HepG2 (cell line): Measurements from ENCODE around the gene RHBDD3. TPM values are rescaled to one million over a fixed set of nuclear protein-coding genes. Genes with fewer than 3 reads are reported as not detected.

ENCODE experiments used
- BCL3 ChIP-seq: sonication (generic); formaldehyde crosslinking; IDR thresholded peaks from 2 replicates; pipeline ENCODE4 v1.5.1; 2020; ENCODE audit warnings: mild to moderate bottlenecking, missing genetic modification reagents, moderate library complexity
- CENPBD1 ChIP-seq: sonication (generic); formaldehyde crosslinking; IDR thresholded peaks from 2 replicates; pipeline ENCODE4 v1.8.0; 2022; ENCODE audit warnings: missing genetic modification reagents, low read depth, mild to moderate bottlenecking, borderline replicate concordance
- CREB3 ChIP-seq: sonication (generic); formaldehyde crosslinking; IDR thresholded peaks from 2 replicates; pipeline ENCODE4 v1.5.0; 2020; ENCODE audit warnings: missing genetic modification reagents
- ERF ChIP-seq: IDR thresholded peaks from 2 replicates; pipeline ENCODE4 v1.6.1; 2018; ENCODE audit warnings: missing biosample characterization, missing genetic modification reagents
- GABPA ChIP-seq, 2 experiments: IDR thresholded peaks; 2 replicates each; pipeline ENCODE4 v1.6.1; 2011 to 2016; ENCODE audit warnings: low read depth in 2 of 2, low read length in 1 of 2, missing biosample characterization in 1 of 2, missing genetic modification characterization in 1 of 2
- GMEB1 ChIP-seq: sonication (generic); formaldehyde crosslinking; IDR thresholded peaks from 2 replicates; pipeline ENCODE4 v1.5.1; 2020; ENCODE audit warnings: missing genetic modification reagents, mild to moderate bottlenecking, borderline replicate concordance
- PCBP1 ChIP-seq: fragments of 200-400 bp; formaldehyde crosslinking; IDR thresholded peaks from 2 replicates; pipeline ENCODE4 v1.6.1; 2017; ENCODE audit warnings: mild to moderate bottlenecking, low read depth, low read length, borderline replicate concordance
- RFX1 ChIP-seq: fragments of 450-650 bp; IDR thresholded peaks from 2 replicates; pipeline ENCODE4 v1.6.1; 2017
- SALL1 ChIP-seq: sonication (generic); formaldehyde crosslinking; IDR thresholded peaks from 2 replicates; pipeline ENCODE4 v1.8.0; 2022; ENCODE audit warnings: mild to moderate bottlenecking, missing genetic modification reagents
- ZBTB40 ChIP-seq, 2 experiments: fragments of 450-650 bp in 1 of 2; sonication (generic) in 1 of 2; formaldehyde crosslinking in 1 of 2; IDR thresholded peaks; 2 replicates each; pipeline versions ENCODE4 v1.6.1 to v1.8.0; 2016 to 2022; ENCODE audit warnings: antibody characterized with exemption in 1 of 2, mild to moderate bottlenecking in 1 of 2, missing genetic modification reagents in 1 of 2
- ZC3H13 ChIP-seq: sonication (generic); formaldehyde crosslinking; IDR thresholded peaks from 2 replicates; pipeline ENCODE4 v1.8.1; 2023; ENCODE audit warnings: mild to moderate bottlenecking, missing genetic modification reagents, moderate library complexity
- ZNF33A ChIP-seq: sonication (generic); formaldehyde crosslinking; IDR thresholded peaks from 2 replicates; pipeline ENCODE4 v1.5.1; 2020; ENCODE audit warnings: missing genetic modification reagents, mild to moderate bottlenecking, moderate library complexity, borderline replicate concordance
- ZNF451 ChIP-seq: sonication (generic); formaldehyde crosslinking; IDR thresholded peaks from 2 replicates; pipeline ENCODE4 v1.5.0; 2020; ENCODE audit warnings: mild to moderate bottlenecking, missing genetic modification reagents
- polyA plus RNA-seq, 8 experiments: library from polyadenylated mRNA; depleted of rRNA in 3 of 8; stranded (reverse) in 7 of 8; unstranded in 1 of 8; fragments of >200 nt; fragmentation: Illumina TruSeq in 4 of 8; extraction: Trizol in 4 of 8; gene quantifications; 2 replicates each; pipeline versions ENCODE4 v1.2.1 to v1.2.3, GENCODE V29; 2011 to 2016; ENCODE audit warnings: low read depth in 4 of 8, missing spikeins in 1 of 8, mixed read lengths in 1 of 8; ENCODE audit not compliant: insufficient read depth in 1 of 8
- total RNA-seq, 5 experiments: library from RNA; depleted of rRNA; stranded (reverse); fragments of >200 nt; fragmentation: Illumina TruSeq; extraction: Trizol; gene quantifications; 2 replicates each; pipeline ENCODE4 v1.2.3, GENCODE V29; 2016; ENCODE audit warnings: low read depth in 1 of 5

The RHBDD3 gene
- total and polyA plus RNA-seq, 2 of the 13 experiments (the other 11 are each of a cell fraction or from before 2014, with no cell fraction given): 12.1 to 26.7 TPM

- TF ChIP-seq ZBTB40 (IDR thresholded peaks at IDR 0.05): no peak
- TF ChIP-seq ZBTB40 (CRISPR knock-in tag; IDR thresholded peaks at IDR 0.05): no peak
- TF ChIP-seq ZNF33A (CRISPR knock-in tag): no peak
- no peak for TF ChIP-seq GMEB1
- TF ChIP-seq BCL3 (CRISPR knock-in tag): peak; percentile 64; the same call in 1 of the 2 replicates
- TF ChIP-seq RFX1: no peak
- no peak for TF ChIP-seq GABPA (IDR thresholded peaks at IDR 0.05; ENCODE audit: low read depth, low read length)
- TF ChIP-seq GABPA (CRISPR knock-in tag; IDR thresholded peaks at IDR 0.05; ENCODE audit: low read depth): no peak
- no peak for TF ChIP-seq ERF
- no peak for TF ChIP-seq CENPBD1 (CRISPR knock-in tag)
- TF ChIP-seq ZC3H13 (CRISPR knock-in tag): no peak
- TF ChIP-seq PCBP1: no peak
- no peak for TF ChIP-seq CREB3 (CRISPR knock-in tag)
- no peak for TF ChIP-seq ZNF451 (CRISPR knock-in tag)
- peak; percentile 43; the same call in 1 of the 2 replicates for TF ChIP-seq SALL1 (CRISPR knock-in tag)
These were observed 50.7 kb downstream of the RHBDD3 start (continued) for GRCh38 chr22:29216873-29217666.
